GM19099 (cell line): ENCODE data around the gene KIZ.

ENCODE experiments used
- POLR2A ChIP-seq: IDR thresholded peaks from 3 replicates; pipeline ENCODE4 v1.6.1; 2011; ENCODE audit warnings: low read depth; ENCODE audit not compliant: insufficient read length; ENCODE audit errors: extremely low read depth

Gene KIZ

GRCh38 chr20:21147593-21147992, 21.7 kb downstream of the KIZ start:
- no peak for TF ChIP-seq POLR2A

- TF ChIP-seq POLR2A, result no peak
Observed at GRCh38 chr20:21149344-21149743, 23.5 kb downstream of the KIZ start.

DNA sequence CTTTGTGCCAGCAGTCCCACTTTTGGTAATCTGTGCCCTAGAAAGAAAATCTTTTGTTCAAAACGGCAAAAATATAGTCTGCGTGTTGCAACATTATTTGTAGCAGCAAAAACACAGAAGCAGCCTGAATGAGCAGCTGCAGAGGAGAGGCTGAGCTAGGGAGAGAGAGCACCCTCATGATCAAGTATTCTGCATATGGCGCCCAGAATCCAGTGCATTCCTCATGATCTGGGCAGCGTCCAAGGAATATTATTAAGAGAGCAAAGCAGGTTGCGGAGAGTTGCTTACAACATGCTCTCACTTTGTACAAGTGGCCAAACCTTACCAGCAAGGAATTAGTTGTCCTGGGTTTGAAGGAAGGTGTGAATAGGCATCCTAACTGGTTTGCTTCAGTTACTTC, 25.9 kb downstream of the KIZ start:
- TF ChIP-seq POLR2A, result no peak

DNA sequence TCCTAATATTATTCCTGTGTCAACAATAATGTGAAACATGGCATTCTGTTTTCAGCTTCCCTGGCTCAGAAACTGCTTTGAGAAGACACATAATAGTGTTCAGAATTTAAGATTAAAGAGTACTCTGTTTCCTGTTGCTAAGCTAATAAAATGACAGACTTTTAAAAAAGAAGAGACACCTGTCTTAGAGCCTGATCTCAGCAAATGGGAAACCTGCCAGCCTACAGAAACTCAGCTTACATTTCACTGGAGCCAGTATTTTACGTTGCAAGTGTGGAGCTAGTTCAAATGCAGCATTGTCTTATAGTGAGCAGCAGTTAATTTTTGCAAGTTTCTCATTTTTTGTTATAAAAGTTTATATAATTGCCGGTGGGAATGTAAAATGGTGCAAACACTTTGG, 28.8 kb downstream of the KIZ start:
- TF ChIP-seq POLR2A, result no peak

DNA sequence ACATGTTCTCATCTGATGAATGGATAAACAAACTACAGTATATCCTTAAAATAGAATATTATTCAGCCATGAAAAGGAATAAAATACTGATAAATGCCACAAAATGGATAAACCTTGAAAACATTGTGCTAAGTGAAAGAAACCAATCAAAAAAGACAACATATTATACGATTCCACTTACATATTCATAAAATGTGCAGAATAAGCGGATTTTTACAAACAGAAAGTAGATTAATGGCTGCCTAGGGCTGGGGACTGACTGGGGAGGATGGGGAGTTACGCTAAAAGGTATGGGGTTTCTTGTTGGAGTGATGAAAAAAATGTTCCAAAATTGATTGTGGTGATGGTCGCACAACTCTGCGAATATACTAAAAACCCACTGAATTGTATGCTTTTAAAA, 29.4 kb downstream of the KIZ start:
- no peak for TF ChIP-seq POLR2A

DNA sequence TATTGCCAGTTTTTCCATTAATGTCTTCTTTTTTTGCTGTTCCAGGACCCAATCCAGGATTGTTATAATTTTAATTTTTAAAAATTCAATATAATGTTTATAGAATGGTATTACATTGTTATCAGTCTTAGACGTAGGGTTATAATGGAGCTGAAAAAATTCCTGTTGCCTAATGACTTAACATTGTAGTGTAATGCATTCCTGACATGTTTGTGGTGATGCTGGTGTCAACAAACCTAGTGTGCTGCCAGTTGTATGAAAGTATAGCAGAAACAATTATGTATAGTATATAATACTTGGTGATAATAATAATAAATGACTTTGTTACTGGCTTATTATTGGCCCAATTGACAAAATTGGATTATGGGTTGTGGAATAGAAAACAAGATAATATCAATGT, 30.4 kb downstream of the KIZ start:
- no peak for TF ChIP-seq POLR2A

- TF ChIP-seq POLR2A, result no peak
Observed at GRCh38 chr20:21157006-21157405, 31.1 kb downstream of the KIZ start.

DNA sequence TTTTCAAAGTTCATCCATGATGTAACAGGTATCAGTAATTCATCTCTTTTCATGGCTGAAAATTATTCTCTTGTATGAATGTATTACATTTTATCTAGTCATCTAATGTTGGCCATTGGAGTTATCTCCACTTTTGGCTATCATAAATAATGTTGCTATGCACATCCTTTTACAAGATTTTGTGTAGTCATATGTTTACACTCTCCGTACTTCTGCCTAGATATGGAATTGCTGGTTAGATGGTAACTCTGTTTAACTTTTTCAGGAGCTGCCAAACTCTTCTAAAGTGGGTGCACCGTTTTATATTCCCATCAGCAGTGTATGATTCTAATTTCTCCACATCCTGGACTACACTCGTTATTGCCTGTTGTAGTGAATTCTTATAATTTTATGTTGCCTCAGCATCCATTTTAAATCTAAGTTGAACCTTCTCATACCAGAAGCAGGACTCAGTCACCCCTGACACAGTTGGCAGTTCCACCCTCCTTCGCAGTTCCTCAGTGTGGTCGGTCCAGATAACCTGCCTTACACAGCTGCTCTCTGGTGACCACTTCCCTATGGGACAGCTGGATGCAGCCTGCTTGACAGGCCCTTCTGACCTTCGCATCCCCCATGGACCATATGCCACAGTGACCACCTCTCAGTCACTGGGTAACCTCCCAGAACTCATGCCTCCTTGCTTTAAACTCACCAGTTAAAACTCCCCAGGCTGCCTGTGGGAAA, 33.9 kb downstream of the KIZ start:
- no peak for TF ChIP-seq POLR2A

DNA sequence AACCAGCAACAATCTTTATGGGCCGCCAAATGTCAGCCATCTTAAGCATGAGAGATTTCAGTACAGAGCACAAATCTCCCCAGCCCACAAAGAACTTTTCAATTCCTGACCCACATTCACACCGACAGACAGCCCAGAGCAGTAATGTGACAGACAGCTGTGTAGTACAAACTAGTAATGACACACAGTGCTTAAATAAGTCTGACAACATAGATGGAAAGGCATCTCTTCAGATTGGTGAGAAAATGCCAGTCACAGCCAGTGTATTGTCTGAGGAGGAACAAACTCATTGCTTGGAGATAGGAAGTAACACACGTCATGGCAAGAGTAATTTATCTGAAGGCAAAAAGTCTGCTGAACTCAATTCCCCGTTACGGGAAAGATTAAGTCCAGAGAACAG, 36.0 kb downstream of the KIZ start:
- TF ChIP-seq POLR2A, result no peak

- no peak for TF ChIP-seq POLR2A
Observed at GRCh38 chr20:21162631-21163030, 36.7 kb downstream of the KIZ start.

DNA sequence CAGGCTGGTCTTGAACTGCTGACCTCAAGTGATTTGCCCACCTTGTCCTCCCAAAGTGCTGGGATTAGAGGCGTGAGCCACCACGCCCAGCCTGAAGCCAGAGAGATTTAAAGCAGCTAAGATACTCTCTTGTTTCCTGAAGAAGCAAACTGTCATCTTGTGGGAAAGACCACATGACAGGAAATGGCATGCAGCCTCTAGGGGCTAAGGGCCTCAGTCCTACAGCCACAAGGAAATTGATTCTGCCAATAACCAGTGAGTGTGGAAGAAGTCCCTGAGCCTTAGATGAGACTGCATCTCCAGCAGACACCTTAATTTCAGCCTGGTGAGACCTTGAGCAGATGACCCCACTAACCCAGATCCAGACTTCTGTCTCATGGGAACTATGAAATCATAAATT, 40.9 kb downstream of the KIZ start:
- TF ChIP-seq POLR2A, result no peak

DNA sequence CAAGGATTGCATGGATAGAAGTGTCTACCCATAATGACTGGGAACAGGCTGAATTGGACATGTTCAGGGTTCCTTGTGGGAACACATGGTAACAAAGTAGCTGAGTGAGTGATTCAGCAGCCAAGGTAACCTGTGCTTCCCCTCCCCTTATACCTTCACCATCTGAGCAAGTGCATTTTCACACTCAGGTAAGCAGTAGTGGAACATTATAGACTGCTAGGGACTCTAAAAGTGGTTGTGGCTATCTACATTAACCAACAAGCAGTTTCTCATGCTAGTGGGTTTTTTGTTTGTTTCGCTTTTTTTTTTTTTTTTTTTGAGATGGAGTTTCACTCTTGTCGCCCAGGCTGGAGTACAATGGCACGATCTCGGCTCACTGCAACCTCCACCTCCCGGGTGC, 41.4 kb downstream of the KIZ start:
- TF ChIP-seq POLR2A, result no peak

- TF ChIP-seq POLR2A, result no peak
Observed at GRCh38 chr20:21172626-21173025, 46.7 kb downstream of the KIZ start.

DNA sequence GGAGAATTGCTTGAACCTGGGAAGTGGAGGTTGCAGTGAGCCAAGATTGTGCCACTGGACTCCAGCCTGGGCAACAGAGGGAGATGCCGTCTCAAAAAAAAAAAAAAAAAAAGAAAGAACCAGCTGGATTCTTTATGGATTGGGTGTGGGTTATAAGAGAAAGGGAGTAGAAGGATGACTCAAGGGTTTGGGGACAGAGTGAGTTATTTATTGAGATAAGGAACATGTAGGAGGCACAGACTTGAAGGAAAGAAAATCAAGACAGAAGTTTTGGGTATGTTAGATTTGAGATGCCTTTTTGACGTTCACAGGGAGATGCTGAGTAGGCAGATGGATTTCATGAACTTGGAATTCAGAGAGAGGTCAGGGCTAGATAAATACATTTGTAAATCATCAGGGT, 47.6 kb downstream of the KIZ start:
- TF ChIP-seq POLR2A, result no peak

- no peak for TF ChIP-seq POLR2A
Observed at GRCh38 chr20:21174516-21175239, 48.8 kb downstream of the KIZ start.

DNA sequence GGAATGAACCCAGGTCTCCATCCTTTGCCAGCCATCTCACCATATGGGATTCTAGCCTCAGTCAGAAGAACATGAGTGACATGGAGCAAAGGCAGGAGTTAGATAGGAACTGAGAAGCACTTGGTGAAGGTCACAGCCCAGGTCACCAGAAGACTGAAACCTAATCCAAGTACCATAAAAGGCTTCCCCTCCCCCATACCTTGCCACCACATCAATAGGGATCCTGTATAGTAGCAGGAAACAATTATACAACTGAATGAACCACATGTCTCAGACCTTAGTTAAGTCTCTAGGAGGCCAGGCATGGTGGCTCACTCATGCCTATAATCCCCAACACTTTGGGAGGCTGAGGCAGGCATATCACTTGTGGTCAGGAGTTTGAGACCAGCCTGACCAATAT, 49.6 kb downstream of the KIZ start:
- TF ChIP-seq POLR2A, result no peak

- TF ChIP-seq POLR2A, result no peak
Observed at GRCh38 chr20:21177767-21178166, 51.9 kb downstream of the KIZ start.

DNA sequence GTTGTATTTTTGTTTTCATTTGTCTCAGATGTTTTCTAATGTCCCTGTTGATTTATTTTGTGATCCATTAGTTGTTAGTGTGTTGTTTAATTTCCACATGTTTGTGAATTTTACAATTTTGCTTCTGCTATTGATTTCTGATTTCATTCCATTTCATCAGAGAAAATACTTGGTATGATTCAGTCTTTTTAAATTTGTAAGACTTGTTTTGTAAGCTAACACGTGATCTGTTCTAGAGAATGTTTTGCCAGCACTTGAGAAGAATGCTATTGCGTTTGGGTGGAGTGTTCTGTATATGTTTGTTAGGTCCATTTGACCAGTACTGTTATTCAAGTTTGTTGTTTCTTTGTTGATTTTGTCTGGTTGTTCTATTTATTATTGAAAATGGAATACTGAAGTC, 53.9 kb downstream of the KIZ start:
- no peak for TF ChIP-seq POLR2A

- TF ChIP-seq POLR2A, result no peak
Observed at GRCh38 chr20:21180248-21180647, 54.4 kb downstream of the KIZ start.
